ENCODE results near the gene CTTN. TPM values are rescaled to one million over a fixed set of nuclear protein-coding genes. Genes with fewer than 3 reads are reported as not detected.

Gene CTTN
- total and polyA plus RNA-seq, 10 of the 15 experiments (the other 5 are each of a cell fraction or from before 2014, with no cell fraction given): 1.1 to 37.8 (median 11.8) TPM

- Histone ChIP-seq H3K36me3 (ENCODE audit: control insufficient read depth in 2 of 2, insufficient read depth in 2 of 2, low read length in 1 of 2) (peaks cover 13 to 15% of the 10 kb centered on the region in 2 experiments), H3K4me2 (ENCODE audit: control insufficient read depth, insufficient read depth) (no peak overlapping the region), H3K27ac (ENCODE audit: control insufficient read depth, insufficient read depth) (no peak overlapping the region), H3K9ac (ENCODE audit: control insufficient read depth, insufficient read depth, low read length) (no peak overlapping the region), H3K4me1 (ENCODE audit: control insufficient read depth, insufficient read depth, low read length) (no peaks in the 10 kb centered on the region), H4K20me1 (ENCODE audit: control insufficient read depth, insufficient read depth) (no peaks in the 10 kb centered on the region), H3K4me3 (no peak overlapping the region), H2AFZ (ENCODE audit: control insufficient read depth, low read depth, low read length) (no peak overlapping the region), H3K79me2 (ENCODE audit: control insufficient read depth, insufficient read depth, low read length) (no peaks in the 10 kb centered on the region), H3K9me3 (replicated peaks; ENCODE audit: control insufficient read depth, insufficient read depth, low read length) (no peaks in the 10 kb centered on the region), H3K27me3 (replicated peaks in 1 of 2; ENCODE audit: control insufficient read depth in 2 of 2, insufficient read depth in 2 of 2, low read length in 1 of 2) (no peaks in the 10 kb centered on the region)
- ChIA-PET CTCF (interaction anchor here (0.5 to 0.7 kb wide), 2 partner anchors 14 to 38 kb away, joined by 3 to 4 read pairs; no protein-coding TSS in a partner anchor), RAD21 (ENCODE audit: unreplicated experiment) (no interaction called here), POLR2A (no interaction called here), SMC1A (ENCODE audit: uncharacterized antibody, unreplicated experiment) (interaction anchor here (0.7 kb wide), 1 partner anchor 684 kb away, joined by 3 read pairs; no protein-coding TSS in a partner anchor)
- intact Hi-C loops (cut with micrococcal nuclease; ENCODE audit: unreplicated experiment): no loop called here
- TSS peak; percentile 35 for BruUV-seq (replicated peaks)
- in situ Hi-C loops (cut with MboI): no loop called here
- FAIRE-seq: no peak
- no peak for TF ChIP-seq TCF3 (IDR thresholded peaks at IDR 0.05; ENCODE audit: borderline replicate concordance, insufficient read depth, low read depth, low read length)
- TF ChIP-seq, protein P1, sequence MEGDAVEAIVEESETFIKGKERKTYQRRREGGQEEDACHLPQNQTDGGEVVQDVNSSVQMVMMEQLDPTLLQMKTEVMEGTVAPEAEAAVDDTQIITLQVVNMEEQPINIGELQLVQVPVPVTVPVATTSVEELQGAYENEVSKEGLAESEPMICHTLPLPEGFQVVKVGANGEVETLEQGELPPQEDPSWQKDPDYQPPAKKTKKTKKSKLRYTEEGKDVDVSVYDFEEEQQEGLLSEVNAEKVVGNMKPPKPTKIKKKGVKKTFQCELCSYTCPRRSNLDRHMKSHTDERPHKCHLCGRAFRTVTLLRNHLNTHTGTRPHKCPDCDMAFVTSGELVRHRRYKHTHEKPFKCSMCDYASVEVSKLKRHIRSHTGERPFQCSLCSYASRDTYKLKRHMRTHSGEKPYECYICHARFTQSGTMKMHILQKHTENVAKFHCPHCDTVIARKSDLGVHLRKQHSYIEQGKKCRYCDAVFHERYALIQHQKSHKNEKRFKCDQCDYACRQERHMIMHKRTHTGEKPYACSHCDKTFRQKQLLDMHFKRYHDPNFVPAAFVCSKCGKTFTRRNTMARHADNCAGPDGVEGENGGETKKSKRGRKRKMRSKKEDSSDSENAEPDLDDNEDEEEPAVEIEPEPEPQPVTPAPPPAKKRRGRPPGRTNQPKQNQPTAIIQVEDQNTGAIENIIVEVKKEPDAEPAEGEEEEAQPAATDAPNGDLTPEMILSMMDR (IDR thresholded peaks at IDR 0.05 in 2 of 3, conservative IDR thresholded peaks at IDR 0.05 in 1 of 3; ENCODE audit: control insufficient read depth in 2 of 3, extremely low read depth in 1 of 3, insufficient read depth in 1 of 3, low read depth in 3 of 3, low read length in 3 of 3): peak in 2 of 3 experiments; percentile 12 to 18; a peak in 2 of 6 replicates
- no peak for ATAC-seq
- no peak for DNase-seq (ENCODE audit: low read depth, low spot score)
- WGBS (ENCODE audit: insufficient coverage, insufficient replicate concordance, low lambda C conversion rate, missing lambda C conversion rate): 82% methylated on average over 9 of the region's 9 CpGs
Measured at GRCh38 chr11:70378506-70379134, 19.7 kb upstream of the CTTN start.

- WGBS (ENCODE audit: insufficient coverage, insufficient replicate concordance, low lambda C conversion rate, missing lambda C conversion rate): 98% methylated on average over 8 of the region's 8 CpGs
- DNase-seq (ENCODE audit: low read depth, low spot score) (no peak), FAIRE-seq (no peak), ATAC-seq (no peak)
- H3K36me3 ChIP-seq (ENCODE audit: control insufficient read depth in 2 of 2, insufficient read depth in 2 of 2, low read length in 1 of 2): peaks cover 13 to 21% of the 10 kb centered on the region in 2 experiments
- in situ Hi-C loops (cut with MboI) (no loop called here), intact Hi-C loops (cut with micrococcal nuclease; ENCODE audit: unreplicated experiment) (no loop called here)
- H3K4me2 ChIP-seq (ENCODE audit: control insufficient read depth, insufficient read depth): no peak overlapping the region
- ChIA-PET RAD21 (ENCODE audit: unreplicated experiment) (no interaction called here), POLR2A (no interaction called here), SMC1A (ENCODE audit: uncharacterized antibody, unreplicated experiment) (no interaction called here), CTCF (no interaction called here)
- no peaks in the 10 kb centered on the region for H4K20me1 ChIP-seq (ENCODE audit: control insufficient read depth, insufficient read depth)
- H3K9me3 ChIP-seq (replicated peaks; ENCODE audit: control insufficient read depth, insufficient read depth, low read length): no peaks in the 10 kb centered on the region
- no TSS peak for BruUV-seq (replicated peaks)
- H3K27me3 ChIP-seq (replicated peaks in 1 of 2; ENCODE audit: control insufficient read depth in 2 of 2, insufficient read depth in 2 of 2, low read length in 1 of 2): no peaks in the 10 kb centered on the region
- no peaks in the 10 kb centered on the region for H3K79me2 ChIP-seq (ENCODE audit: control insufficient read depth, insufficient read depth, low read length)
- no peak overlapping the region for H3K4me3 ChIP-seq
- H2AFZ ChIP-seq (ENCODE audit: control insufficient read depth, low read depth, low read length): no peak overlapping the region
- no peaks in the 10 kb centered on the region for H3K4me1 ChIP-seq (ENCODE audit: control insufficient read depth, insufficient read depth, low read length)
- no peak overlapping the region for H3K9ac ChIP-seq (ENCODE audit: control insufficient read depth, insufficient read depth, low read length)
- no peak overlapping the region for H3K27ac ChIP-seq (ENCODE audit: control insufficient read depth, insufficient read depth)
- TF ChIP-seq POLR2AphosphoS2 (IDR thresholded peaks at IDR 0.05; ENCODE audit: low read depth, low read length): no peak
- TF ChIP-seq CHD4 (IDR thresholded peaks at IDR 0.05): no peak
- TF ChIP-seq SKIL (IDR thresholded peaks at IDR 0.05; ENCODE audit: low read depth, poor library complexity, severe bottlenecking): no peak
- TF ChIP-seq SUZ12 (IDR thresholded peaks at IDR 0.05; ENCODE audit: unreplicated experiment): no peak
- no peak for TF ChIP-seq CHD1 (IDR thresholded peaks at IDR 0.05; ENCODE audit: low read depth, low read length)
- TF ChIP-seq, protein P1 (IDR thresholded peaks at IDR 0.05 in 2 of 3, conservative IDR thresholded peaks at IDR 0.05 in 1 of 3; ENCODE audit: control insufficient read depth in 2 of 3, extremely low read depth in 1 of 3, insufficient read depth in 1 of 3, low read depth in 3 of 3, low read length in 3 of 3): no peak
Measured at GRCh38 chr11:70381350-70381749, 17.0 kb upstream of the CTTN start.
